Right renal cortex interstitium (tissue), 3 donors: ENCODE data around the gene SKAP1. TPM values are rescaled to one million over a fixed set of nuclear protein-coding genes. Genes with fewer than 3 reads are reported as not detected.
"Not testable (repeated sequence)": the region's sequence is repeated elsewhere in the genome, so short reads cannot be mapped to it uniquely, and the experiment has no call there.

Source experiments
- DNase-seq, 3 donors: peaks; one replicate each; pipeline ENCODE4 v3.0.0-alpha.2; 2013; ENCODE audit warnings: low read depth in 3 of 3, low spot score in 2 of 3
- polyA plus RNA-seq, 3 donors: library from polyadenylated mRNA; unstranded; fragments of 120-200 nt; gene quantifications; one replicate each; pipeline ENCODE4 v1.2.1, GENCODE V29; 2013; ENCODE audit not compliant: insufficient read length in 3 of 3

Gene SKAP1
- polyA plus RNA-seq, 3 donors: 12.0 to 13.6 (median 13.0) TPM

- no peak for DNase-seq
These were observed 178.1 kb downstream of the SKAP1 start for GRCh38 chr17:48251950-48252349.

GRCh38 chr17:48250949-48251348, 179.1 kb downstream of the SKAP1 start:
- DNase-seq: no peak

- DNase-seq: not testable (repeated sequence)
These were observed 180.0 kb downstream of the SKAP1 start for GRCh38 chr17:48250059-48250458.

DNA sequence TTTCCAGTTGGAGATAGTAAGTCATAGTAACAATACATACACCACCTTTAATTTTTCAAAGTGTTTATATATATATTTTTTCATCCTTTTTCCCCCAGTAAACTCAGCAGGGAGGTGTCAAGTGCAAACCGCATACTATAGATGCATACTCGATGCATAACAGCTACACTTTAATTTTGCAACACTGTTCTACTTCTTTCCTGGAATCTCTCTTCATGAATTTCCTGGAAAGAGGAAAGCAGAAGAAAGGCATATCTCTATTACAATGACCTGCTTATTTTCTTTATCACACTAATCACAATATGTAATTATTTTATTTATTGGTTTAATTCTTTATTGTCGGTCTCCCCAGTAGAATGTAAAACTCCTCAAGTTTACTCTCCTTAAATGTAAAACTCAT, 182.4 kb downstream of the SKAP1 start:
- no peak for DNase-seq

DNA sequence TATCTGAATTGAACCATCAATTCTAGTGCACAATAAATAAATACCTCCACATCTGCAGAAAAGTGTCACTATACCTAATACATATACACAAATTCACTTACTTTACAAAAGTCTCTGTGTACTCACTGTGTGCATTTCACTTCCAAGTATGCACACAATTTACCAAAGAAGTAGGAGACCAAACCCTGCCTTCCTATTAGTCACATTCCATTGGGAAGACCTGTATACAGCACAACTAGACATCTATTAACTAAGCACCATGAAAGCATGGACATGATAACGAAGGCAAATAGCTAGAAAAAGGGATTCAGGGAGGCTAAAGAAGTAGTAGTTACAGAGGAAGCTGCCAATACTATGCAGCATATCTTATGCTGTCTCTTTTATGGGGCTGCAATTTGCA, 183.0 kb downstream of the SKAP1 start:
- DNase-seq: no peak

GRCh38 chr17:48246612-48247011, 183.4 kb downstream of the SKAP1 start:
- DNase-seq: no peak

- DNase-seq: not testable (repeated sequence)
These were observed 184.5 kb downstream of the SKAP1 start for GRCh38 chr17:48245465-48246033.

DNA sequence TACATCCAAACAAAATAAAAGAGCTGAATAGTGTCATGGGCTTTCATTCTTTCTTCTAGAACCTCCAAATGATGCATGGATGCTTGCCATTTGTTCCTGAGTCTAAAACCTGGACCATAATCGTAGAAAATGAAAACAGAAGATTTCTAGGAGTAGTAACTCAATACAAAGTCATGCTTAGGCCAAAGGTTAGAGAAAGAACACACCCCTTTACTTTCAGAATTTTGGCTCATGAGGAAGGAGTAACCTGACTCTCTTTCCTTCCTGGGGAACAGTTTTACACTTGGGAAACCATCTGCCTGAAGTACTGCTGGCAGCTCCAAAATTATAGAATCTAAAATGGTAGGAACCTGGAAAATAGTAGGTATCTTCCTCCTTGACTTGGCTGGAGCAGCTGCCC, 185.2 kb downstream of the SKAP1 start:
- DNase-seq: no peak

DNA sequence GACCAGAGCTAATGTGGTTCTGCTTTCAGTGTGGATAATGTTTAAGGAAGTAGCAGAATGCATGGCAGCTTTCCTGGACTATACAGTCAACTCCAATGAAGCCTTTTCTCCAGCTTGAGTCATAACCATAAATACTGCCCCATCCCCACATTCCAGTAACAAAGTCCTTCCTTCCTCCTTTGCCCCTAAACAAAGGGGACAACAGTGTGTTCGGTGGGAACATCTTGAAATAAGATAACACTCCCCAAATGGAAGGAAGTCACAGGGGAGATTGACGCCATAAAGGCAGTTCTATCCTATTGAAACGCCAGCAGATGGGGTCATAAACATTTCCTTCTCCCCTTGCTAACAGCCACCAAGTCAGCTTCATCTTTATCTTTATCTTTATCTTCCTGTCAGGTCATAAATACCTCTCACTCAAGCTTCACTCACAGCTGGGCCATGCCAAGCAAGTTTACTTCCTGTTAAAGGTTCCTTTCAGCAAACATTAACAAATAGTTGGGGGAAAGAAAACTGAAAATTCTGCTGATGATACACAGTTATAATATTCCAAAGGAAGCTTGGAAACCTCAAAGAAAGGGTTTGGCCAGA, 185.8 kb downstream of the SKAP1 start:
- DNase-seq: no peak

DNA sequence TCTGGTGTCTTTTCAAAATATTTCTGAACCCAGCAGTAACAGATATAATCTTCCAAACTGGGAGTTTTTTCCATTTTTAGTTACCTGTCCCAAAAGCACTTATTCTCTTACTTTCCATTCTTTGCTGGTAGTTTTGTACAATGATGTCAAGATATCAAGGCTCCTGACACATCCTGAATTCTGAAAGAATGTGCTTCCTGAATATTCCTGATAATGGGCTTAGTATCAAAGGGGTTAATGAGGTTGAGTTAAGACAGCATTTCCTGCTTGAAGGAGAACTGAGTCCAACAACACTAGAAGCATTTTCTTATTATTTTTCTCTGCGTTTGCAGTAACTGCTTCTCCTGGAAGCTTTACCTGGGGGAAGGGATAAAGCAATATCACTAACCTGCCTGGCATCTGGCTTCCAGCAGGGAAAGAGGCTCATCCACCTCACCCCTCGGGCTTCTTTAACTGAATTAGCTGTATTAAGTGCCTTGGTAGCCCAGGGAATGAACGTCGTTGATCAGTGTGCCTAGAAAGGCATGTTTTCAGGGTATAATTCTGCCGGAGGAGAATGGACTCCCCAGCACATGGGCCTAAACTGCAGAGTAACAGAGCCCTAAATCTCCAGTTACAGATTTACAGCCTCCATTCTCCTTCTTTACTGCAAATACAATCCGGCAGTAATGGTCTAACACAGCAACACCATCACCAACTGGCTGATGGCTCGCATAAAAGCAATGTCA, 188.1 kb downstream of the SKAP1 start:
- no peak for DNase-seq

GRCh38 chr17:48241131-48241591, 188.9 kb downstream of the SKAP1 start:
- DNase-seq: no peak

DNA sequence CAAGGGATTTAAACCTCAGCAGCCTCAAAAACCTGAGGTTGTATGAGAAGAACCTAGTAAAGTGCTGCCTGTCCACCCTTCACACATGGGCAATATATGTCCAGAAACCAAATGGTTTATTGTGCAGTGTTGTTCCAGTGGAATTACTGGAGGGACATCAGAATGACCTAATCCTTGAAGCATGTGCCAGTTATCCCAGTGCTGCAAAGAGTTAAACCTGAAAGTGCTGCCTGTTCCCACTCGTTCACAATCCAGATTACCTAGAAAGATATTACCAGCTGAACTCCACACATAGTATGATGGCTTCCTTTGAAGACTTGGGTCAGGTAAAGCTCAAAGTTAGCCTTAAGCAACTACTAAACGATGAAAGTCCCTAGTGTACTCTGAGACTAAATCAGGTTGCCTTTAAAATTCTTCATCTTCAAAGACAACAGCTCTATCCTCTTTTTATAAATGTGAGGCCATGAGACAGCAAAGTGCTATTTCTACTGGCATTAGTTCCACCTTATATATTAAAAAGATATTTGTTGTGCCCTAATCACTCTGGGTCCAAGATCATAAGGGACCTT, 189.4 kb downstream of the SKAP1 start:
- DNase-seq: no peak

DNA sequence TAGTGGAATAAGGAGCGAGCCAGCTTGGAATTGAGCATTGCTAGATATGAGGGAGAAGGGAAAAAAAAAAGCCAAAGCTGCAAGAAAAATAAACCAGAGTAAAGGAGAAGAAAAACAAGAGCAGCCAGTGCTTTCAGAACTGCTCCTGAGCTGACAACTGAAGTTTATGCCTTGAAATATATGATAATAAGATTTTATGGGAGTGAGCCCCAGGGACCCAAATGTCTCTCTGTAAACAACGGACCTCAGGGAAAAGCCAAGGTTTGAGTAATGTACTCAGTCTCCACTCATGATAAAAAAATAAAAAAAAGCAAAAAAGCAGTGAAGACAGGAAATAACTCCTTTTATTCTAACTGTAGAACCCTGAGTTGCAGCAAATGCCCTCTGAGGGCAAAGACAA, 189.9 kb downstream of the SKAP1 start:
- DNase-seq: no peak

GRCh38 chr17:48239603-48239995, 190.4 kb downstream of the SKAP1 start:
- DNase-seq: no peak

DNA sequence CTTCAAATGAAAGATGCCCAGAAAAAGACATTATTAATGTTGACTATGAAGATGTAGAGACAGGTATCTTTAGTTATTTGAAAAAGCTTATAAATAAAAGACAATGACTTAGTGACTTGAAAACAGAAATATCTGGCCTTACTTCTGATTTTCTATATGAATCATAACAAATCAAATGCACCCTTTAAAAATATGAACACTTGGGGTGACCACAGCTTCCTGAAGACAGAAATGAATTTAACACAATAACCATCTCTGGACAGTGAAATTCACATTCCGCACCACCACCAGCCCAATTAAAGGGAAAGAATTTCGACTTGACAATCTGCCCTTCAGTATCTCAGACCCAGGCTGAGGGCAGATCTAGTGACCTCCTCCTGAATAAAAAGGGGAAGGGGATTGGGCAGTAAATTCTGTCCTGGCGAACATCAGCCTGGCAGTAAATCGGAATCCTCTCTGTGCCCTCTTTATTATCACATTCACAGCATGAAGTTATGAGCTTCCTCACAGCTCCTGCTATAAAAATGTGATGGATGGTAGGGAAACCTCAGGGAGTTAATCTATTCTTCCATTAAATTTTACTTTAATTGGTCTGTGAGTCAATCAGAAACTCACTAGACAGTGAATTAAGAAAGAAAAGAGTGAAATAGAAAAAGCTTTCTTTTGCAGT, 190.9 kb downstream of the SKAP1 start:
- no peak for DNase-seq

- no peak for DNase-seq
These were observed 192.6 kb downstream of the SKAP1 start for GRCh38 chr17:48237456-48237855.

DNA sequence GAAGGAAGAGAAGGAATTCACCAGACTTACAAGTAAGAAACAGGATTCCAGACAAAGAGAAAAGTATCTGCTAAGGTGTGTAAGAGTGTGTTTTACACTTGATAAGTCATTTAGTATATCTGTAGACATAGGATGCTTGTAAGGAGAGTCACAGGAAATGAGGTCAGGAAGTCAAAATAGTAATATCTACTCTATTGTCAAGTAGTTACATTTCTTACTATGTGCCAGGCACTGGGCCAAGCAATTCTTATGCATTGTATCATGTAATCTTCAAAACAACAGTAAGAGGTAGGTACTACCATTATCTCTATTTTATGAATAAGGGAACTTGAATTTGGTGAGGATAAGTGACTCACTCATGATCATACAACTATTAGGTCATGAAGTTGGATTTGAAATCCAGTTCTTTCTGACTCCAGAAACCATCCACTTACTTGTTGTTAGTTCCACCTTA, 193.3 kb downstream of the SKAP1 start:
- no peak for DNase-seq

- no peak for DNase-seq
These were observed 195.1 kb downstream of the SKAP1 start for GRCh38 chr17:48234922-48235321.

DNA sequence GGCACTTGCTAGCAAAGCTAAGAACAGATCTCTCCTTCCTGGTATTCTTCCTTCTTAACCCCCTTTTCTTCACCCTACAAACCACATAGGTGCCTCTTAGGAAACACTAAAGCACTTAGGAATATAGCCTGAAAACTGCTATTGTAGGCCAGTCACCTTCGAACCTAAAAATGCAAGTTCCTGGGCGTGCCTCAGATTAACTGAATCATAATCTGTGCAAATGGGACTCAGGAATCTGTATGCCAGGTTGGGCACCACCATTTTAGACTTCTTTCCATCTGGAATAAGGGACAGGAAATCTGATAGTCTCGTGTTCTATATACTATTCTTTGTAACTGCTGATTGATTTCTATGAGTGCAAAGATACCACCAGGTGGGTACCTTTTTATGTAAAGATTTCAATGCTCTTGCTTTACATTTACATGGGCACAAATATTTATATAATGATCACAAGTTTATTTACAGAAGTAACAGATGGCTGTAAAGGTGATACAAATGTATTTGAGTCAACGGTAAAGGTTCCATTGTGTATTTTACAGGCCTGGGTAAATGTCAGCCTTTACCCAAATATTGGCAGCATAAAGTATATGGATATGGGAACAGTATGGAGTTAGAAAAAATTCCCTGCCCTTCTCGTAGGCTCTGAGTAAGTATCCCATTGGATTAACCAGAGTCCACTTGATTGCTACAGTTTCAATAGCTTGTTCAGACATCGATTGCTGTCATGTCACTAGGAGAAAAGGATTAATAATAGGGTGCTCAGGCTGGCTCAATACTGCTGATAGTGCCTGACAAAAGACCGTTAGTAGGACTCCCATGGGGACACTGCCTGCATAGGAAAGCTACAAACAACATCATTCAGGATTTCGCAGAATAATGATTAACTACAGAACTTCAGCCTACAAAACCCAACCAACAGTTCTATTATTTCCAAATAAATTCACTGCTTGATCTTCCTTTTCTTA, 197.7 kb downstream of the SKAP1 start:
- DNase-seq: no peak

DNA sequence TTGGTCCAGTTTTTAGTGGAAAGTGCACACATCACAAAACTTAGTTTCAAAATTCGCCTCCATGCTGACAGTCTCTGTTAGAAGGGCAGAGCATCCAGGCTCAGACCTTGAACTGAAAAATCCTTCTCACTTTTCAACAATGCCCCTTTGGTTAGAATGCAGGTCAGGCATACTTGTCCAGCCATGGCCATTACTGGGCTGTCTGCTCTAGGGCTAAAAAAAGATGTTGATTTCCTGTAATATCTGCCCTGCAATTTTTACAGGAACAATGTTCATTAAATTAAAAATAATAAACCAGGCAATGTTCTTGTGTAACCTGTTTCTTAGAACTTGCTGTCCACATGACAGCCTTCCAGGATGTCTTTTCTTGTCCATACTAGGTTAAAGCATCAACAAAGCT, 200.1 kb downstream of the SKAP1 start:
- no peak for DNase-seq
